ENCODE measurements around the gene SCEL.
A peak's percentile ranks its signal among the peaks of the same experiment; 100 is the strongest.
"Not testable (repeated sequence)": the region's sequence is repeated elsewhere in the genome, so short reads cannot be mapped to it uniquely, and the experiment has no call there.

The SCEL gene, protein sequence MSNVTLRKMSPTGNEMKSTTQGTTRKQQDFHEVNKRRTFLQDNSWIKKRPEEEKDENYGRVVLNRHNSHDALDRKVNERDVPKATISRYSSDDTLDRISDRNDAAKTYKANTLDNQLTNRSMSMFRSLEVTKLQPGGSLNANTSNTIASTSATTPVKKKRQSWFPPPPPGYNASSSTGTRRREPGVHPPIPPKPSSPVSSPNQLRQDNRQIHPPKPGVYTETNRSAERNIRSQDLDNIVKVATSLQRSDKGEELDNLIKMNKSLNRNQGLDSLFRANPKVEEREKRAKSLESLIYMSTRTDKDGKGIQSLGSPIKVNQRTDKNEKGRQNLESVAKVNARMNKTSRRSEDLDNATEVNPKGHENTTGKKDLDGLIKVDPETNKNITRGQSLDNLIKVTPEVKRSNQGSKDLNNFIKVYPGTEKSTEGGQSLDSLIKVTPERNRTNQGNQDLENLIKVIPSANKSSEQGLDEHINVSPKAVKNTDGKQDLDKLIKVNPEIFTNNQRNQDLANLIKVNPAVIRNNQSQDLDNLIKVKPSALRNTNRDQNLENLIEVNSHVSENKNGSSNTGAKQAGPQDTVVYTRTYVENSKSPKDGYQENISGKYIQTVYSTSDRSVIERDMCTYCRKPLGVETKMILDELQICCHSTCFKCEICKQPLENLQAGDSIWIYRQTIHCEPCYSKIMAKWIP

DNA sequence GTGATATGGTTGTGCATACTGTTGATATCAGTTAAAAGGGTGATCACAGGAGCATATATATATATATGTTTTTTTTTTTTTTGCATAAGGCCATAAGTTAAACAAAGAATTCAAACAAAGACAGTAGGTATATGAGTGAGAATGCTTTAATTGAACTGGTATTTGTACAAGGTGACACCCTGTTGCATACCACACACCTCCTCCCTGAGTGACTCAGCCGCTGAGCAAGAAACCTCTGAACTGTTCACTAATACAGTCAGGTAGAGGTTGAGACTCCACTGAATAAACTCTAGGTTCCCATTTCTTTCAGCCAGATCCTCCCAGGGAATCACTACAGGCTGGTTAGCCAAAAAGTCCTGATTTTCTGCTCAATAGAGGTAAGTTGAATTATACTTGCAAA lies at the start of gene SCEL:
Gene SCEL, plus strand, starts transcription at position 259 of the 400 bp plus-strand sequence. CDS start 20,170 bp downstream, outside the sequence.
- no peak for DNase-seq

DNA sequence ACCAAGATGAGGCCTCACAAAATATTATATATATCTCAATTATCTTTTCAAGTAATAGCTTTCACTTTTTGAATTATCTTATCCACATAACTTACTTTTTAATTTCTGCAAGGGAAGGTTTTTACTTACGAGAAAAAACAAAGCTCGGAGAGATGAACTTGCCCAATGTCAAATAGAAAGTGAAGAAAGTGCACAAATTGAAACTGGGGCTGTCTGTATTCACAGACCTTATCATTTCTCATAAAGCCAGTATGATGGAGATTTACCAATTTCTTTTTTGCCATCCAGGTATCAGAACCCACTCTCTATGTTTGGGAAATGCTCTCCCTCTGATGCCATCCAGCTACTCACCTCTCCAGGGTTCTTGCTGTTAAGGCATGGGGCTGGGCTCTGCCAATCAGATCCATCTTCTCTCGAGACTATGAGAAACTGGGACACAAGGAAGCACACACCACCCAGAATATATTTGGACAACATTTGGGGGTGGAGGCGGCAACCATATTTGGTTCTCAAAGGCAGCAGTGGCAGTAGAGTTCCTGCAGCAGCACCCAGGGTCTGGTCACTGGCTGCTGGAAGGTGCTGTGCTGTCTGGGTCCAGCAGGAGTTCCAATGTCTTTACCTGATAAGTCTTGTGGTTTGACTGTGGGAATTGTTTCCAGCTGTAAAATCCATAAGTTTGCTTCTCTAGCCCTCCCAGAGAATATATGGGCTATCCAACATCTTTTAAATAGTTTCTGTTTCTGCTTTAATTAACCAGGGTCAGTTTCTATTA lies 45.8 kb upstream of the SCEL start:
- DNase-seq: no peak

DNA sequence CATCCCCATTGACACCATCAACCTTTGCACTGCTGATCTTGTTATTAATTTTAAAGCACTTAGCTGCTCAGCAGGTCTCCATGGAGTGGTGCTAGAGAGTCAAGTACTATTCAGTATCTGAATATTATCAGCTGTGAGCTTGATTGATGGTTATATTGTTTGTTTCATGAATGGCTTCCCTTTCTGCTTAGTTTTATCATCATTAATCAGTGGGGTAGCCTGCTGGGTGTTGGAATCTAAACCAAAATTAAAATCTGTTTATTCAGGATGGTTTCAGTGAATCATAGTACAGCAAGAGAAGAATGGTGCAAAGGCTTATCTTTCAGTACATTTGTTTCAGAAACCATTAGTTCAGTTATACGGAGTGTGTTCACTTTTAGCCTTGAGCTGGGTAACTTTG lies 42.5 kb upstream of the SCEL start:
- DNase-seq: peak; percentile 37

DNA sequence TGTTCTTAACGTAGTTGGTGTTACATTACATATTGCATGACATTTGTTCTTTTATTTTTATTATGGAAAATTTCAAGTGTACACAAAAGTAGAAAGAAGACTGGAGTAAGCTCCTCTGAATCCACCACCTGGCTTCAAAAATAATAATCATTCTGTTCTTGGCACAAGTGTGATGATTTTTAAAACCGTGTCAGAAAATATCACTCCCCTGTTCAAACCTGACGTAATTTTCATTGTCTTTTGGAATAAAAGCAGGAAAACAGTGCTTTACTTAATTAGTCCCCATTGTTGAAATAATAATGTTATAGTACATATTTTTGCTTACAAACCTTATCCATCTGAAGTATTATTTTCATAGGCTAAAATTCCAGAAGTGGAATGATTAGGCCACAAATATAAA lies 41.3 kb upstream of the SCEL start:
- no peak for DNase-seq

DNA sequence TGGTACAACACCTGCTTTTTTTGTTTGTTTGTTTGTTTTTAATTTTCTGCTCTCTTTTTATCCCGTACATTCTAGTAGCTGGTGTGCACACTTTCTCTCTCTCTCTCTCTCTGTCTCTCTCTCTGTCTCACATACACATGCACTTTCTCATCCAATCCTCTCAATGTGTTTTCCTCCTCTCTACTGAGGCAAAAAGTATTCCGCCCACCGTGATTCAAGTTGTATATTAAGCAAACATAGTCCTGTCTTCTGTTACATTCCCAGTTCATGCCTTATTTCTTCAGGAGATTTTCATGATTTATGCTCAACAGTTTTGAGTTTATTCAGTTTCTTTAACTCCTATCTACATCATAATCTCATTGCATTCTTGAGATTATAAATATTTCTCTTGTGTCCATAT lies 38.2 kb upstream of the SCEL start:
- no peak for DNase-seq

DNA sequence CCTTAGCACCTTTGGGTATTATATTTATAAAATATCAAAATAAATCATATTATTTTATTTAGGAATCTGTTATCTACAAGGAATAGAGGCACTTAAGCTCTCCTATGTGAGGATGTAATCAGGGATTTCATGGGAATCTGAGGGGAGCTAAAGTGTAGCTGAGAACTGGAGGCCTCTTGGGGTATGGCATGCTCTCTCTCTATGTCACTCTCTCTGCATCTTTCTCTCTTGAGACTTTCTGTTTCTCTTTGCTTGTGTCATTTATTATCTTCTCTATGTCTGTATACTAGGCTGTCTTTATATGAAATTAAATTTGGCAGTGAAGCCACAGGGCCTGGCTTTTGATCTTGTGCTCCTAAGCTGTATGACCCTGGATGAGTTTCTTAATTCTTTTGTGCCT lies 37.7 kb upstream of the SCEL start:
- DNase-seq: no peak

DNA sequence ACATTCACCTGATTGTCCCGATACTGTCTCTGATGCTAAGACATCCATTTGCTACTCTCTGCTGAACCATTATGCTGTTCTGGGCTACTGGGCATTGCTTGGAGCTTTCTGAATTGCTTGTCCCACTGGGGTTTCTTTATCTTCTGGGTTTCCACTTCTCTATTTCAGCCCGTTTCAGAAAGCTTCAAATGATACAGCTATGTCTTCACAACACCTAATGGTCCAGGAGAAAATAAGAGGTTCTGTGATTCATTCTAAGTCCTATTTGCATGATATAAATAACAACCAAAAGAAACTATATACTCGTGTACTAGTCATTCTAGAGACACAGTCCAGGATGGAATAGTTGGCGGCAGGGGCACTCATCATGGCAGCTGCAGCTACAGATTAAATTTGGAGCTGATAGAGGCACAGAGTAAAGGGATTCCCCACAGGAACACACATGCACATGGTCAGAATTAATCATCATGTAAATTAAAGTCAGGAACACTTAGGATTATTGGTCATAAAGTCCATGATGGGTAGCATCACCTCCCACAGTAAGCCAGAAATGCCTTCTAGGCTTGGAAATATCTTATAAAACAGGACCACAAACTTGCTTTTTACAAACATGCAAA lies 33.3 kb upstream of the SCEL start:
- no peak for DNase-seq

DNA sequence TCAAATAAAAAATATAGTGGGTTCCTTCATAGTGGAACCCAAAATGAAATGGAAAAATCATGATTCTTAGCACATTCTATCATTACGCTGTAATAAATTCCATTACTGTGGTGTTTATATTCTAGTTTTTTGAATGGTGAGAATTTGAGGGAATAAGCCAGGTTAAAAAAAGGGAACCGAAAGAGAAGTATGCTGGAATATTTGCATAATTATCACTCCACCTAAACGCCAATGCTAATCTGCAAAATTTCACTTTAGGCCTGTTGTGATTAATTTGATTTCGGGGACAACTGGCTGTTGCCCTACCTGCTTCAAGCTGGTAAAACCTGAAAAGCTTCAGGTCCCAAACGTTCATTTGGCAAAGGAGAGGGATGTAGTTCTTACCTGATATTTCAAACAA lies 32.1 kb upstream of the SCEL start:
- DNase-seq: no peak

DNA sequence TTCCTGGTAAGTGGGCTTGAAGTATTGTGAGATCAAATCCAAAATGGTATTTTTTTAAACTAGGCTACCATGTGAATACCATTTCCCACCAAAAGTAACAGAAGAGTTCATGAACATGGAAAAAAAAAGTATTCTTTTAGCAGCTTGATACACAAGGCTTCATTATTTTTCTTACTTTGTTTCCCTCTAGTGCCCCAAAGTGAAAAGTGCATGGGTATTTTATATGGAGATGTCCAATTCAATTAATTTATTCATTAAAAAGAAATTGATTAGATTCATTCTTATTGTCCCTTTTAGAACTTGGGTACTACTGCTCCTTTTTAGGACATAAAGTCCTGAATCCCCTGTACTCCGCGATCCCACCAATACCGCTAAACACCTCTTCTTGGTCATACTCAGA lies 28.6 kb upstream of the SCEL start:
- DNase-seq: no peak

DNA sequence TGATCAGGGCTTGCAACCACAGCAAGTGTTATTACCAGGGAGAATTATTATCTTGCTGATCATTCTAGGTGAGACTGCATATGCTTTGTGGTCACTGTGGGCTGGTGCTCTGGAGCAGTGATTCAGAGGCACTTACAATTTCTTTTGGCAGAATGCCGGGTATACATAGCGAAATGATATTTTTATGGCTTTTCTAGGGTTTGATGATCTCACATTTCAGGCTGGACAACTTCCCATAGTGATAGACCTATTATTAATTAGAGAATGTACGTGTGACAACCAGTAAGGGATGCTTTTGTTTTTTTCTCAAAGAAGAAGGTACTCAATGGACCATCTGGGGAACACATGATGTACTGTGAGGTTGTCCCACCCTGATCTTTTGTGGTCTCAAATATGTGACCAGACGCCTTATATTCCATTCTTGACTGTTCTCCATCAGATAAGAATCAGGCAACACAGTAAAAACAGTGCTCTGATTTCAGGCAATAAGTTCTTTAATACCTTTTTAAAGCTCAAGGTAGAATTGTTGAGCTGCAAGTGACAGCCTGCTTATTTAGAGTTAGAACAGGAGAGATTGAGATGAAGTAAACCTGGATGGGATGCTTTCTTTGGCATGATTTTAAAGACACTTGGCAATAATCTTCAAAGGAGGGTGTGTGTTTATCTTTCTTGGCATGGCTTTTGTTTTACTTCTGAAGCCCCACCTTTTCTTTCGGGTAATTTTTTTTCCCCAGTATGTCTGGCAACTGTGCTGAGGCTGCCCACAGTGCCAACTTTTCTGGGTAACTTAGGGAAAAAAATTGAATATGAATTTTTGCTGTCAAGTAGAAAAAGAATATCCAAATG lies 27.4 kb upstream of the SCEL start:
- peak; percentile 57 for DNase-seq

DNA sequence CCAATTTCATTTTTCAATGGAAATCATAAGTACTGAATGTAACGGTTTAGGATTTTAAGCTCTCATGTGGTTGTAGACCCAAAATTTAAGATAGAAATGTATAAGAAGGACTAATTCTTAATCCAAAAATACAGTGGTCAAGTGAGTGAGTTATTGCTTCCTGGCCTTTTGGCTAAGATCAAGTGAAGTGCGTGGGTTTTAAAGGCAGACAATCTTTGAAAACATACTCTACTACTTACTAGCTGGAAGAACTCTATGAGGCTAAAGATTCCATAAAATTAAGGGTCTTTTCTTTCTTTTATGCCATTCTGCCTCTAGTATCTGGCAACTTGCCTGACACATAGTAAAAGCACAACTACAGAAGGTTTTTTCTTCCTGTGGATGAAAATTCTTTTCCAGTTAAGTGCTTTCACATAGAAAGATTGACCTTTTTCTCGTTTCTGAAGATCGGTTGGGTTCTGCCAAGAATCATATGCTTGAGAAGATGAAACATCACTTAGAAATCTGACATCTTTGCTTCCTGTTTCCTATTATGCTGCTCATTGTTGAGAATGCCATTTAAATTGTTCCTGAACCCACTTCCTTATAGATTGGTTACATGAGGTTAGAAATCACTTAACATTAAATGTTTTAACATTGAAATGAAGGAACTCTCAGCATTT lies 26.4 kb upstream of the SCEL start:
- DNase-seq: no peak

DNA sequence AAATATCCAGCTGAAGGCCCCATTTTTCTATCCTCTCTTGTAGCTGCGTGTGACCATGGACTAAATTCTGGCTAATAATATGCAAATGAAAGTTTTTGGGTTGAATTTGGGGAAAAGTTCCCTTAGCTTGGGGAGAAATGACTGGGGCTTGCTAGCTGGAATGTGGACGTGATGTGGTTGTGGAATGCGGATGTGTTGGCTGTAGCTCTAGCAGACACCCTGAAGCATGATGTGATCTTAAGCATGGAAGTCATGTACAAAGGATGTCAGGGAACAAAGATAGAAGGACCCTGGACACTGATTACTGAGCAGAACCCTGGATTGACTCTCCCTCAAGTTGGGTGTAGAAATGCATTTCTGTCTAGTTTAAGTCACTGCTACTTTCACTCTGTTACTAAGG lies 25.4 kb upstream of the SCEL start:
- DNase-seq: no peak

DNA sequence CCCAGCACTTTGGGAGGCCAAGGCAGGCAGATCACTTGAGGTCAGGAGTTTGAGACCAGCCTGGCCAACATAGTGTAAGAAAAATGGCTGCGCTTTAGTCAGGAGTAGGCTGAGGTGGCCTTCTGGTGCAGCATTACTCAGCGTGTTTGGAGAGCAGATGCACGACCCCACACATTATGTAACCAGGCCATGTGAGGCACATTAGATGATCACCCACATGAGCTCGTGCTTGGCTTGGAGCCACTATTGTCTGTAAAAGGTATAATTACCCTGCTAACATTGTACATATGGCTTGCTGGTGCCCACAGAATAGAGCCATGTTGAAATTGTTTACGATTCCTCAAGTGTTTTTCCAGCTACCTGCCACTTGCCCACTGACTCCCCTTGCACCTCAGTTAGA lies 24.0 kb upstream of the SCEL start:
- peak; percentile 32 for DNase-seq

DNA sequence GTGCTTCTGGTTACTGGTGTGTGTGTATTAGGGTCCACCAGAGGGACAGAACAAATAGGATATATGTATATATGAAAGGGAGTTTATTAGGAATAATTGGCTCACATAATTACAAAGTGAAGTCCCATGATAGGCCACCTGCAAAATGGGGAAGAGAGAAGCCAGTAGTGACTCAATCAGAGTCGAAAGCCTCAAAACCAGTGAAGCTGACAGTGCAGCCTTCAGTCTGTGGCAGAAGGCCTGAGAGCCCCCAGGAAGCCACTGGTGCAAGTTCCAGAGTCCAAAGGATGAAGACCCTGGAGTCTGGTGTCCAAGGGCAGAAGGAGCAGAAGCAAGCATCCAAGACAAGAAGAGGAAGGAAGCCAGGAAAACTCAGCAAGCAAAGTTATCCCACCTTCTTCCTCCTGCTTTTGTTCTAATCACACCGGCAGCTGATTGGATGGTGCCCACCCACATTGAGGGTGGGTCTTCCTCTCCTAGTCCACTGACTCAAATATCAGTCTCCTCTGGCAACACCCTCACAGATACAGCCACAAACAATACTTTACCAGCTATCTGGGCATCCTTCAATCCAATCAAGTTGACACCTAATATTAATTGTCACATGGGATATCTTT lies 21.7 kb upstream of the SCEL start:
- DNase-seq: no peak

DNA sequence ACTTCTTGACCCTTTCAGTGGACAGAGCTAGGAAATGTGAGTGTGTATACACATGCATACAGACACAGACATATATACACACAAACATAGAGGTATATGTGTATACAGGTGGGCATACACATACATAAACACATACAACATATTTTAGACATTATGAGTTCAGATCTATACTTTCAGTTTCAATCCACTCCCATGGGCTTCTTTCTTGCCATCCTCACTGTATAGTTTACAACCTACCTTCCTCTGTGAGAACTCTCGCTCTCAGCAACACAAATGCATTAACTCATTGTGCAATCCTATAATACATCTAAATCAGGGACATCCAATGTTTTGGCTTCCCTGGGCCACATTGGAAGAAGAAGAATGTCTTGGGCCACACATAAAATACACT lies 21.2 kb upstream of the SCEL start:
- DNase-seq: no peak

DNA sequence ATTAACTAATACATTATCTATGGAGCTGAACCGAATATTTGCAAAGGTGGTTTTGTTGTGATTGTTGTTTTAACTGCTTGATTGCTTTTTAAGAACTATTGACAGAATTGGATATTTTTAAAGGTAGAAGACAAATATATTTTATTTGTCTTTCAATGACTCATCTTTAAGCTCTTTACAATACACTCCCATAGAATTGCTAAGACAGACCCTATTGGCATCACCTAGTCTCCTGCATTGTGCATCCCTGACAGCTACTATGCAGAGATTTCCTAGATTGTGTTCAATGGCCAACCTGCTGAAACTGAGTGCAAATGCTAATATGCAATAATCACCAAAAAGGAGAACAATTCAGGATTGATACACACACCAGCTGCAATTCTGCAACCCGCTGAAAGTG lies 19.7 kb upstream of the SCEL start:
- DNase-seq: no peak

DNA sequence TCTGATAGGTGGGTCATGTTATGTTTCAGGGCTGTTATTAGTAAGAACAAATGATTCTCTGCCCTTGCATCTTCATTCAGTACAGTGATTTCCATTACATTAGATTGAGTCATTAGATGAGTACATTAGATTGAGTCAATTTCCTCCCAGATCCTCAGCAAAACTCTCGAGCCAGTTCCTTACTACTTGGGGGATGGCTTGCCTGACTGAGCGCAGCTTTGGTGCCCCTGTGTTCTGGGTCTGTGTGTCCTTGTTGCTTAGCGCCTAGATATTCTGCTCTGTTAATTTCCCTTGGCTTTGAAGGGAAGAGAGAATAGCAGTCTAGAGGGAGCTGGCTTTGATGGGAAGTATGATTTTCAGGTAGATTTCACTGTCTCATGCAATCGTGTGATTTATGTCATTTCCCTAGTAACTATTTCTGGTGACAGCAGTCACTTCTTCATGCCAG lies 19.1 kb upstream of the SCEL start:
- DNase-seq: no peak

DNA sequence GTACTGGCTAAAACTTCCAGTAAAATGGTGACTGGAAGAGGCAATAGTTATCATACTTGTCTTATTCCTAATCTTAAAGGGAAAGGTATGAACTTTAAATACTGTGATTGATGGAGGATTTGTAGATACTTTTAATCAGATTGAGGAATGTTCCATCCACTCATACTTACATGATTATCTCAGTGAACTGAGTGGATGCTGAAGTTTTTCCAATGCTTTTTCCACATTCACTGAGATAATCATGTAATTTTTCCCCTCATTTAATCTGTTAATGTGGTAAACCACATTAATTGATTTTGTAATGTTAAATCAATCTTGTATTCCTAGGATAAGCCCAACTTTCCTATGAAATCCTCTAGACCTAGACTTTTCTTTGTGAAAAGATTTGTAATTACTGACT lies 17.2 kb upstream of the SCEL start:
- DNase-seq: no peak

DNA sequence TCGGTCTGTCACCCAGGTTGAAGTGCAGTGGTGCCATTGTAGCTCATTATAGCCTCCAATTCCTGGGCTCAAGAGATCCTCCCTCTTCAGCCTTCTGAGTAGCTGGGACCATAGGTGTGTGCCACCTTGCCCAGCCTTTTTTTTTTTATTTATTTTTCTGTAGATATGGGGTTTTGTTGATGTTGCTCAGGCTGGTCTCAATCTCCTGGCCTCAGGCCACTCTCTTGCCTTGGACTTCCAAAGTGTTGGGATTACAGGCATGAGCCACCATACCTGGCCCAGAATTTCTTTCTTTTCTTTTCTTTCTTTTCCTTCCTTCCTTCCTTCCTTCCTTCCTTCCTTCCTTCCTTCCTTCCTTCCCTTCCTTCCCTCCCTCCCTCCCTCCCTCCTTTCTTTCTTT lies 16.1 kb upstream of the SCEL start:
- DNase-seq: not testable (repeated sequence)

DNA sequence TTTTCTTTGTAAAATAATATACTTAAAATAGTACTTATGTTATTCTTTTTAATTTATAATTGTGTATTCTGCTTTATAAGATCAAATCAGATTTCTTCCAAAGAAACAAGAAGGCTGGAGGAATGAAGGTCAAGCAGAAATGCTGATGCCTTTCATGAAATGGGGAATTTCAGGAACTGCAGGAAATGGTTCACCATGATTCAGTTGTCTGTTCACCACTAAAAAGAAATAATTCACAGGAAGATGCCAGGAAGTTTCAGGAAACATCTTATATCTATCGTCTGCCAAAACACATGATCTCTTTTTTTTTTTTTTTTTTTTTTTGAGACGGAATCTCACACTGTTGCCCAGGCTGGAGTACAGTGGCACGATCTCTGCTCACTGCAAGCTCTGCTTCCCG lies 15.7 kb upstream of the SCEL start:
- no peak for DNase-seq

DNA sequence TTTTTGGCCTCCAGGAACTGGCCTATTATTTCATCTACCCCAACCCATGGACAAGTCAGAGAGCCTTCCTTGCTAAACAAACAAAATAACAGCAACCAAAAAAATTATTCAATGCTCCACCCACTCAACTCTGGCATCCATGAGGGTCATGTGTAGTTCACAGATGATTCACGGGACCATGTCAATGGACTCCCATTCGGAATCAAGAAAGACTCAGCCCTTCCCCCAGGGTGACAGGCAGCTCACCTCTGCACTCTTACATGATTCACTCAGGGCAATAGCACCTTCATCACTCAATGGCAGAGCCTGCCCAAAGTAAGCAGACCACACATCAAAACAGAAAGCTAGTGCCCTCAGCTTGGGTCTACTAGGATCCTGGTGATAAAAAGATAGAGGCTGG lies 14.3 kb upstream of the SCEL start:
- DNase-seq: no peak
